ENCODE results near the gene LRRN4CL.
"Not testable (repeated sequence)": the region's sequence is repeated elsewhere in the genome, so short reads cannot be mapped to it uniquely, and the experiment has no call there.

The LRRN4CL gene

GRCh38 chr11:62689421-62690183 is at the start of gene LRRN4CL:
LRRN4CL (minus strand) TSS chr11:62689530; CDS start chr11:62688508, 1,022 bp downstream.
- DNase-seq, result peak; percentile 92

GRCh38 chr11:62737196-62737595 is 47.9 kb upstream of the LRRN4CL start:
- no peak for DNase-seq

GRCh38 chr11:62732830-62733229 is 43.5 kb upstream of the LRRN4CL start:
- DNase-seq, result no peak

GRCh38 chr11:62730076-62730475 is 40.7 kb upstream of the LRRN4CL start:
- DNase-seq, result not testable (repeated sequence)

- DNase-seq, result peak; percentile 83
Observed at GRCh38 chr11:62728171-62728988, 39.0 kb upstream of the LRRN4CL start, which contains the start of gene TTC9C. TTC9C (plus strand) TSS chr11:62728486; CDS start chr11:62728849, 363 bp downstream.

- peak; percentile 88 for DNase-seq
Observed at GRCh38 chr11:62727872-62728170, 38.5 kb upstream of the LRRN4CL start.

- peak; percentile 99 for DNase-seq
Observed at GRCh38 chr11:62727165-62727871, 38.0 kb upstream of the LRRN4CL start, which contains the start of gene HNRNPUL2. HNRNPUL2 (minus strand) TSS chr11:62727457; CDS start chr11:62727156, 301 bp downstream.

- no peak for DNase-seq
Observed at GRCh38 chr11:62726915-62727164, 37.5 kb upstream of the LRRN4CL start.

GRCh38 chr11:62726156-62726914 is 37.0 kb upstream of the LRRN4CL start:
- DNase-seq, result no peak

- no peak for DNase-seq
Observed at GRCh38 chr11:62725646-62726045, 36.3 kb upstream of the LRRN4CL start.

GRCh38 chr11:62724171-62724570 is 34.8 kb upstream of the LRRN4CL start:
- no peak for DNase-seq

- DNase-seq, result no peak
Observed at GRCh38 chr11:62721994-62722393, 32.7 kb upstream of the LRRN4CL start.

GRCh38 chr11:62719302-62719978 is 30.1 kb upstream of the LRRN4CL start:
- no peak for DNase-seq

- no peak for DNase-seq
Observed at GRCh38 chr11:62716816-62717215, 27.5 kb upstream of the LRRN4CL start.

- no peak for DNase-seq
Observed at GRCh38 chr11:62716206-62716605, 26.9 kb upstream of the LRRN4CL start.

GRCh38 chr11:62715150-62716130 is 26.1 kb upstream of the LRRN4CL start:
- no peak for DNase-seq

- DNase-seq, result no peak
Observed at GRCh38 chr11:62713343-62713742, 24.0 kb upstream of the LRRN4CL start.

- DNase-seq, result no peak
Observed at GRCh38 chr11:62712861-62713260, 23.5 kb upstream of the LRRN4CL start.

- no peak for DNase-seq
Observed at GRCh38 chr11:62712276-62712812, 23.0 kb upstream of the LRRN4CL start.

- no peak for DNase-seq
Observed at GRCh38 chr11:62710001-62710345, 20.6 kb upstream of the LRRN4CL start.
